WTC11 (cell line): ENCODE data around the gene ZC3H14. TPM values are rescaled to one million over a fixed set of nuclear protein-coding genes. Genes with fewer than 3 reads are reported as not detected.

ENCODE experiments used
- ATAC-seq: fragments of 200-7000 bp; cut with Tn5 transposase; 2 replicates; pipeline ENCODE4 v1.10.0; 2021; ENCODE audit warnings: mild to moderate bottlenecking, moderate library complexity
- CTCF ChIA-PET: fragments of 300-600 bp; sonication (Branson Sonifier 250); formaldehyde crosslinking; loops from one replicate; lab custom pipeline; 2021; ENCODE audit warnings: antibody characterized with exemption; lab: Charles Lee
- POLR2A ChIA-PET: fragments of 350-600 bp; sonication (Branson Sonifier 250); formaldehyde crosslinking; loops from one replicate; lab custom pipeline; 2021; ENCODE audit warnings: antibody characterized with exemption; lab: Charles Lee
- DNase-seq: peaks from one replicate; pipeline ENCODE4 v3.0.0; 2021; ENCODE audit warnings: low spot score
- H3K27ac Mint-ChIP-seq: 2 replicates; pipeline ENCODE4 v1.8.0; 2021; ENCODE audit warnings: mixed read lengths
- H3K27me3 Mint-ChIP-seq: 2 replicates; pipeline ENCODE4 v1.8.0; 2021; ENCODE audit warnings: low read depth, mild to moderate bottlenecking, moderate library complexity, mixed read lengths
- H3K36me3 Mint-ChIP-seq: 2 replicates; pipeline ENCODE4 v1.8.0; 2021; ENCODE audit warnings: mixed read lengths
- H3K4me1 Mint-ChIP-seq: 2 replicates; pipeline ENCODE4 v1.8.0; 2022; ENCODE audit warnings: mixed read lengths
- H3K4me3 Mint-ChIP-seq: 2 replicates; pipeline ENCODE4 v1.8.0; 2021; ENCODE audit warnings: mild to moderate bottlenecking, moderate library complexity, mixed read lengths
- H3K9me3 Mint-ChIP-seq: 2 replicates; pipeline ENCODE4 v1.8.0; 2021; ENCODE audit warnings: mixed read lengths
- ATF1 ChIP-seq: sonication (generic); formaldehyde crosslinking; IDR thresholded peaks from 2 replicates; pipeline ENCODE4 v1.8.1; 2023; ENCODE audit warnings: mild to moderate bottlenecking, moderate library complexity, missing genetic modification reagents
- CTCF ChIP-seq: fragments of 200-600 bp; IDR thresholded peaks from 2 replicates; pipeline ENCODE4 v1.8.0; 2022; ENCODE audit warnings: antibody characterized with exemption
- FOXP4 ChIP-seq: sonication (generic); formaldehyde crosslinking; IDR thresholded peaks from 2 replicates; pipeline ENCODE4 v1.8.0; 2022; ENCODE audit warnings: mild to moderate bottlenecking, missing genetic modification reagents
- HMGA2 ChIP-seq: fragments of 250-450 bp; sonication (Bioruptor Pico); IDR thresholded peaks from 2 replicates; pipeline ENCODE4 v1.4.0; 2021; ENCODE audit warnings: mild to moderate bottlenecking, moderate library complexity
- IRF1 ChIP-seq: sonication (generic); formaldehyde crosslinking; IDR thresholded peaks from 2 replicates; pipeline ENCODE4 v1.8.0; 2023; ENCODE audit warnings: missing genetic modification reagents
- KAT7 ChIP-seq: sonication (generic); formaldehyde crosslinking; IDR thresholded peaks from 2 replicates; pipeline ENCODE4 v1.8.1; 2023; ENCODE audit warnings: missing genetic modification reagents, mild to moderate bottlenecking, borderline replicate concordance
- NR2C2 ChIP-seq: sonication (generic); formaldehyde crosslinking; IDR thresholded peaks from 2 replicates; pipeline ENCODE4 v1.8.0; 2022; ENCODE audit warnings: mild to moderate bottlenecking, missing genetic modification reagents
- OVOL2 ChIP-seq: fragments of 250-450 bp; sonication (Bioruptor Pico); IDR thresholded peaks from 2 replicates; pipeline ENCODE4 v1.9.0; 2021; ENCODE audit warnings: mild to moderate bottlenecking, borderline replicate concordance
- SMAD4 ChIP-seq: sonication (generic); formaldehyde crosslinking; IDR thresholded peaks from 2 replicates; pipeline ENCODE4 v1.8.0; 2022; ENCODE audit warnings: mild to moderate bottlenecking, missing genetic modification reagents
- ZBTB43 ChIP-seq: sonication (generic); formaldehyde crosslinking; IDR thresholded peaks from 2 replicates; pipeline ENCODE4 v1.8.1; 2023; ENCODE audit warnings: mild to moderate bottlenecking, missing genetic modification reagents
- ZNF317 ChIP-seq: sonication (generic); formaldehyde crosslinking; IDR thresholded peaks from 2 replicates; pipeline ENCODE4 v1.8.1; 2023; ENCODE audit warnings: low read depth, mild to moderate bottlenecking, moderate library complexity, missing genetic modification reagents, borderline replicate concordance
- ZNF416 ChIP-seq: fragments of 250-450 bp; sonication (Bioruptor Pico); IDR thresholded peaks from 2 replicates; pipeline ENCODE4 v1.9.0; 2021; ENCODE audit warnings: mild to moderate bottlenecking, inconsistent platforms
- ZNF512 ChIP-seq: sonication (generic); formaldehyde crosslinking; IDR thresholded peaks from 2 replicates; pipeline ENCODE4 v1.8.1; 2022; ENCODE audit warnings: missing genetic modification reagents, borderline replicate concordance
- ZNF532 ChIP-seq: fragments of 250-450 bp; sonication (Bioruptor Pico); IDR thresholded peaks from 2 replicates; pipeline ENCODE4 v1.9.0; 2021; ENCODE audit warnings: mild to moderate bottlenecking, borderline replicate concordance
- total RNA-seq: library from RNA; stranded (reverse); gene quantifications from 3 replicates; pipeline ENCODE4 v1.2.3, GENCODE V29; 2021

Gene ZC3H14
- total RNA-seq, 1 experiment from 2014 or later: 64.9 TPM

- no peak for ATAC-seq
- no peaks in the 10 kb centered on the region for H3K9me3 Mint-ChIP-seq
- ChIA-PET POLR2A (no interaction called here), CTCF (no interaction called here)
- no peak for DNase-seq
- H3K27me3 Mint-ChIP-seq: no peaks in the 10 kb centered on the region
- H3K4me3 Mint-ChIP-seq: no peak overlapping the region
- no peaks in the 10 kb centered on the region for H3K36me3 Mint-ChIP-seq
- TF ChIP-seq OVOL2 (CRISPR knock-in tag) (no peak), KAT7 (CRISPR knock-in tag) (no peak), HMGA2 (CRISPR knock-in tag) (no peak), NR2C2 (CRISPR knock-in tag) (no peak), FOXP4 (no peak), ZNF512 (no peak), IRF1 (CRISPR knock-in tag) (no peak), ZNF416 (CRISPR knock-in tag) (no peak)
- H3K4me1 Mint-ChIP-seq: no peaks in the 10 kb centered on the region; the same call in 1 of the 2 replicates
- no peak overlapping the region for H3K27ac Mint-ChIP-seq
These were observed 65.2 kb downstream of the ZC3H14 start for GRCh38 chr14:88628033-88628432.

GRCh38 chr14:88628462-88628861 lies 65.6 kb downstream of the ZC3H14 start:
- Mint-ChIP-seq H3K36me3 (no peaks in the 10 kb centered on the region), H3K4me3 (no peak overlapping the region)
- POLR2A ChIA-PET: no interaction called here

GRCh38 chr14:88630565-88630964 lies 67.7 kb downstream of the ZC3H14 start:
- Mint-ChIP-seq H3K4me1 (no peaks in the 10 kb centered on the region; the same call in 1 of the 2 replicates), H3K27ac (no peak overlapping the region), H3K9me3 (no peaks in the 10 kb centered on the region), H3K27me3 (no peaks in the 10 kb centered on the region), H3K4me3 (no peak overlapping the region), H3K36me3 (no peaks in the 10 kb centered on the region)
- ChIA-PET CTCF (no interaction called here), POLR2A (no interaction called here)
- ATAC-seq: no peak
- DNase-seq: no peak
- no peak for TF ChIP-seq CTCF
- TF ChIP-seq ATF1 (CRISPR knock-in tag): no peak
- no peak for TF ChIP-seq SMAD4 (CRISPR knock-in tag)
- TF ChIP-seq, all 79 proteins: peak for 0

More at GRCh38 chr14:88628462-88628861, 65.6 kb downstream of the ZC3H14 start:
- CTCF ChIA-PET: no interaction called here
- no peak for TF ChIP-seq ZNF317
- DNase-seq (no peak), ATAC-seq (no peak)
- H3K9me3 Mint-ChIP-seq: no peaks in the 10 kb centered on the region
- H3K4me1 Mint-ChIP-seq: no peaks in the 10 kb centered on the region; the same call in 1 of the 2 replicates
- H3K27ac Mint-ChIP-seq: no peak overlapping the region
- no peaks in the 10 kb centered on the region for H3K27me3 Mint-ChIP-seq

GRCh38 chr14:88631091-88631490 lies 68.3 kb downstream of the ZC3H14 start:
- H3K36me3 Mint-ChIP-seq: no peaks in the 10 kb centered on the region
- TF ChIP-seq ZBTB43 (no peak), ZNF532 (CRISPR knock-in tag) (no peak), ZNF317 (no peak)

More at GRCh38 chr14:88631091-88631490, 68.3 kb downstream of the ZC3H14 start:
- no peak overlapping the region for H3K27ac Mint-ChIP-seq
- no peak for DNase-seq
- H3K4me3 Mint-ChIP-seq: no peak overlapping the region
- ChIA-PET CTCF (no interaction called here), POLR2A (no interaction called here)
- no peaks in the 10 kb centered on the region for H3K27me3 Mint-ChIP-seq
- H3K9me3 Mint-ChIP-seq: no peaks in the 10 kb centered on the region
- no peak for ATAC-seq
- no peaks in the 10 kb centered on the region; the same call in 1 of the 2 replicates for H3K4me1 Mint-ChIP-seq
